ENCODE data around the gene NRXN3.

NRXN3 gene

GRCh38 chr14:78927261-78927660 is 757.1 kb downstream of the NRXN3 start:
- no peak for DNase-seq (ENCODE audit: low read depth, low spot score)
- ChIA-PET POLR2A (no interaction called here), CTCF (interaction anchor here (0.9 kb wide), 1 partner anchor 25 kb away, joined by 3 read pairs; no protein-coding TSS in a partner anchor)
- no peak for TF ChIP-seq CTCF (IDR thresholded peaks at IDR 0.05; ENCODE audit: insufficient read depth, low read length, missing control alignments)
- H3K4me3 ChIP-seq (ENCODE audit: low read depth, low read length), result no peak overlapping the region

GRCh38 chr14:78933166-78933565 is 763.0 kb downstream of the NRXN3 start:
- no peak for TF ChIP-seq CTCF (IDR thresholded peaks at IDR 0.05; ENCODE audit: insufficient read depth, low read length, missing control alignments)
- no peak overlapping the region for H3K4me3 ChIP-seq (ENCODE audit: low read depth, low read length)
- no peak for DNase-seq (ENCODE audit: low read depth, low spot score)
- ChIA-PET POLR2A (no interaction called here), CTCF (interaction anchor here (0.6 to 2.6 kb wide), 12 partner anchors 9 to 1930 kb away, joined by 3 to 24 read pairs (median 6); no protein-coding TSS in a partner anchor)

- POLR2A ChIA-PET, result no interaction called here
- DNase-seq (ENCODE audit: low read depth, low spot score), result no peak
- TF ChIP-seq CTCF (IDR thresholded peaks at IDR 0.05; ENCODE audit: insufficient read depth, low read length, missing control alignments), result peak; percentile 27
- no peak overlapping the region for H3K4me3 ChIP-seq (ENCODE audit: low read depth, low read length)
- CTCF ChIA-PET, result interaction anchor here (0.7 to 2.6 kb wide), 28 partner anchors 9 to 1929 kb away, joined by 3 to 24 read pairs (median 4); no protein-coding TSS in a partner anchor
Measured at GRCh38 chr14:78933948-78934524, 763.9 kb downstream of the NRXN3 start.

GRCh38 chr14:78946949-78947348 is 776.8 kb downstream of the NRXN3 start:
- H3K4me3 ChIP-seq (ENCODE audit: low read depth, low read length), result no peak overlapping the region
- no peak for TF ChIP-seq CTCF (IDR thresholded peaks at IDR 0.05; ENCODE audit: insufficient read depth, low read length, missing control alignments)
- DNase-seq (ENCODE audit: low read depth, low spot score), result no peak
- CTCF ChIA-PET, result interaction anchor here (1.1 to 4.9 kb wide), 3 partner anchors 9 to 13 kb away, joined by 3 to 29 read pairs (median 5); no protein-coding TSS in a partner anchor
- POLR2A ChIA-PET, result no interaction called here

GRCh38 chr14:78947681-78948080 is 777.5 kb downstream of the NRXN3 start:
- POLR2A ChIA-PET, result no interaction called here
- CTCF ChIA-PET, result interaction anchor here (1.6 to 4.9 kb wide), 2 partner anchors 12 to 14 kb away, joined by 5 to 29 read pairs; no protein-coding TSS in a partner anchor

More at GRCh38 chr14:78947681-78948080, 777.5 kb downstream of the NRXN3 start:
- DNase-seq (ENCODE audit: low read depth, low spot score), result no peak
- no peak overlapping the region for H3K4me3 ChIP-seq (ENCODE audit: low read depth, low read length)
- no peak for TF ChIP-seq CTCF (IDR thresholded peaks at IDR 0.05; ENCODE audit: insufficient read depth, low read length, missing control alignments)
